ENCODE measurements around the gene STPG3. TPM values are rescaled to one million over a fixed set of nuclear protein-coding genes. Genes with fewer than 3 reads are reported as not detected.

Gene STPG3
- total and polyA plus RNA-seq, 2 of the 4 experiments (the other 2 are of a cell fraction): not detected

GRCh38 chr9:137266162-137266527, 15.1 kb downstream of the STPG3 start:
- peaks cover 14% of the 10 kb centered on the region for H3K9me1 ChIP-seq (ENCODE audit: insufficient read depth, low read length)
- H3K23ac ChIP-seq (ENCODE audit: low read depth, low read length): no peak overlapping the region
- intact Hi-C loops (cut with micrococcal nuclease): no loop called here
- POLR2A ChIA-PET (ENCODE audit: unreplicated experiment): interaction anchor here (0.6 kb wide), 1 partner anchor 18 kb away, joined by 7 read pairs; no protein-coding TSS in a partner anchor
- no peak overlapping the region for H2AK5ac ChIP-seq (ENCODE audit: low read depth, low read length)
- H2AK9ac ChIP-seq (replicated peaks; ENCODE audit: low read depth, low read length, poor library complexity): peak overlapping the region; percentile 26
- H3K79me1 ChIP-seq (ENCODE audit: low read depth in 1 of 2, low read length in 2 of 2): peaks cover 13 to 53% of the 10 kb centered on the region in 2 experiments; a peak in 3 of 4 replicates
- H3K56ac ChIP-seq (ENCODE audit: extremely low read depth, insufficient read depth, low read length): no peak overlapping the region
- H2BK5ac ChIP-seq (ENCODE audit: low read depth, low read length, poor library complexity, severe bottlenecking): no peak overlapping the region
- no TSS peak for BruUV-seq (replicated peaks)
- H3K4ac ChIP-seq (ENCODE audit: low read depth, low read length): no peak overlapping the region
- H4K91ac ChIP-seq (ENCODE audit: insufficient read depth, low read depth, low read length): no peak overlapping the region
- no peak overlapping the region for H2BK20ac ChIP-seq (ENCODE audit: low read depth, low read length)
- peaks cover 12% of the 10 kb centered on the region for H3K4me1 ChIP-seq (ENCODE audit: control insufficient read depth, insufficient read depth, low read length)
- H2BK15ac ChIP-seq (ENCODE audit: low read depth, low read length): no peak overlapping the region
- H3K9ac ChIP-seq (ENCODE audit: low read depth, low read length): no peak overlapping the region
- no peak overlapping the region for H3K4me3 ChIP-seq (ENCODE audit: insufficient read depth, low read depth, low read length)
- H4K5ac ChIP-seq (ENCODE audit: low read depth, low read length): no peak overlapping the region
- CTCF ChIA-PET: interaction anchor here (0.6 kb wide), 1 partner anchor 451 kb away, joined by 4 read pairs; no protein-coding TSS in a partner anchor
- H2AFZ ChIP-seq (replicated peaks; ENCODE audit: low read length, poor library complexity): no peak overlapping the region
- no peak for TF ChIP-seq MAZ (IDR thresholded peaks at IDR 0.05; ENCODE audit: borderline replicate concordance, low read depth, low read length)
- no peak for TF ChIP-seq NFE2L2 (IDR thresholded peaks at IDR 0.05; ENCODE audit: low read depth, low read length)
- TF ChIP-seq SMC3 (IDR thresholded peaks at IDR 0.05; ENCODE audit: low read depth, low read length): no peak
- TF ChIP-seq FOS (IDR thresholded peaks at IDR 0.05; ENCODE audit: low read depth, low read length): no peak
- no peak for TF ChIP-seq BHLHE40 (IDR thresholded peaks at IDR 0.05; ENCODE audit: low read depth, low read length)
- no peak for TF ChIP-seq RAD21 (IDR thresholded peaks at IDR 0.05; ENCODE audit: low read length)
- TF ChIP-seq RFX5 (IDR thresholded peaks at IDR 0.05; ENCODE audit: low read depth, low read length): no peak
- TF ChIP-seq CTCF (conservative IDR thresholded peaks at IDR 0.05; ENCODE audit: low read depth, low read length): no peak
- TF ChIP-seq POLR2A (IDR thresholded peaks at IDR 0.05; ENCODE audit: low read depth, low read length): no peak
- TF ChIP-seq CHD1 (IDR thresholded peaks at IDR 0.05; ENCODE audit: low read depth, low read length): no peak
- no peak for TF ChIP-seq USF2 (IDR thresholded peaks at IDR 0.05; ENCODE audit: low read depth, low read length)
- TF ChIP-seq MXI1 (IDR thresholded peaks at IDR 0.05; ENCODE audit: borderline replicate concordance, low read depth, low read length): no peak
- no peak for TF ChIP-seq ELK1 (IDR thresholded peaks at IDR 0.05; ENCODE audit: borderline replicate concordance, low read depth, low read length)
- no peak for TF ChIP-seq CEBPB (IDR thresholded peaks at IDR 0.05; ENCODE audit: low read depth, low read length)
- TF ChIP-seq RCOR1 (IDR thresholded peaks at IDR 0.05; ENCODE audit: insufficient replicate concordance, low read length): no peak
- no peak for TF ChIP-seq MAFK (IDR thresholded peaks at IDR 0.05; ENCODE audit: low read depth, low read length)
- in situ Hi-C loops (cut with MboI; ENCODE audit: low sequenced_read_pairs): no loop called here
- no peak overlapping the region for H3K18ac ChIP-seq (ENCODE audit: low read depth, low read length)
- H3K14ac ChIP-seq (replicated peaks; ENCODE audit: low read depth, low read length): no peak overlapping the region
- H4K20me1 ChIP-seq (ENCODE audit: insufficient read depth, low read length): peaks cover 25% of the 10 kb centered on the region
- H2BK120ac ChIP-seq (ENCODE audit: low read depth, low read length): no peak overlapping the region
- H3K27ac ChIP-seq (ENCODE audit: insufficient read depth, low read length): no peak overlapping the region
- peaks cover 55% of the 10 kb centered on the region for H3K36me3 ChIP-seq (ENCODE audit: control insufficient read depth, insufficient read depth, low read length)
- no peak for ATAC-seq (ENCODE audit: low read depth)
- no peaks in the 10 kb centered on the region for H3K9me3 ChIP-seq (ENCODE audit: control insufficient read depth, insufficient read depth, low read length)
- no peak for DNase-seq
- no peak overlapping the region for H3K4me2 ChIP-seq (ENCODE audit: low read depth, low read length)
- WGBS, 2 experiments (ENCODE audit: extremely low coverage in 2 of 2, insufficient read length in 1 of 2): 88% methylated on average over 6 of the region's 15 CpGs; no CpG with 5 or more reads in 1 of the 2 experiments
- H3K27me3 ChIP-seq (ENCODE audit: control insufficient read depth, insufficient read depth, low read length): no peaks in the 10 kb centered on the region
- dilution Hi-C loops (cut with HindIII; ENCODE audit: low sequenced_read_pairs, unreplicated experiment): no loop called here
- H4K8ac ChIP-seq (ENCODE audit: low read depth in 2 of 2, low read length in 2 of 2): no peak overlapping the region

Measured in IMR-90 (cell line).